ENCODE results near the gene NRP2. TPM values are rescaled to one million over a fixed set of nuclear protein-coding genes. Genes with fewer than 3 reads are reported as not detected.

The NRP2 gene
- total and polyA plus RNA-seq, 9 donors = 47.9 to 143 (median 106) TPM

GRCh38 chr2:205816268-205816667, 134.0 kb downstream of the NRP2 start:
- TF ChIP-seq EP300 (IDR thresholded peaks at IDR 0.05) (no peak), CTCF (IDR thresholded peaks at IDR 0.05) (no peak), POLR2A (IDR thresholded peaks at IDR 0.05) (no peak)
- Histone ChIP-seq H3K9me3 (no peaks in the 10 kb centered on the region), H3K36me3 (no peaks in the 10 kb centered on the region), H3K27ac (no peak overlapping the region), H3K27me3 (no peaks in the 10 kb centered on the region), H3K4me1 (ENCODE audit: insufficient read depth) (no peaks in the 10 kb centered on the region), H3K4me3 (no peak overlapping the region)
- intact Hi-C loops (cut with DNase I) = no loop called here
- DNase-seq = no peak

GRCh38 chr2:205822579-205822978, 140.3 kb downstream of the NRP2 start:
- no peak for DNase-seq
- Histone ChIP-seq H3K36me3 (no peaks in the 10 kb centered on the region), H3K4me3 (no peak overlapping the region), H3K27me3 (no peaks in the 10 kb centered on the region), H3K4me1 (ENCODE audit: insufficient read depth) (no peaks in the 10 kb centered on the region), H3K9me3 (no peaks in the 10 kb centered on the region), H3K27ac (no peak overlapping the region)
- intact Hi-C loops (cut with DNase I) = no loop called here
- no peak for TF ChIP-seq EP300 (IDR thresholded peaks at IDR 0.05)
- TF ChIP-seq POLR2A (IDR thresholded peaks at IDR 0.05) = no peak
- TF ChIP-seq CTCF (IDR thresholded peaks at IDR 0.05) = no peak
- 88 to 93% (median 91%) methylated on average over 2 of the region's 2 CpGs for WGBS, 3 donors

DNA sequence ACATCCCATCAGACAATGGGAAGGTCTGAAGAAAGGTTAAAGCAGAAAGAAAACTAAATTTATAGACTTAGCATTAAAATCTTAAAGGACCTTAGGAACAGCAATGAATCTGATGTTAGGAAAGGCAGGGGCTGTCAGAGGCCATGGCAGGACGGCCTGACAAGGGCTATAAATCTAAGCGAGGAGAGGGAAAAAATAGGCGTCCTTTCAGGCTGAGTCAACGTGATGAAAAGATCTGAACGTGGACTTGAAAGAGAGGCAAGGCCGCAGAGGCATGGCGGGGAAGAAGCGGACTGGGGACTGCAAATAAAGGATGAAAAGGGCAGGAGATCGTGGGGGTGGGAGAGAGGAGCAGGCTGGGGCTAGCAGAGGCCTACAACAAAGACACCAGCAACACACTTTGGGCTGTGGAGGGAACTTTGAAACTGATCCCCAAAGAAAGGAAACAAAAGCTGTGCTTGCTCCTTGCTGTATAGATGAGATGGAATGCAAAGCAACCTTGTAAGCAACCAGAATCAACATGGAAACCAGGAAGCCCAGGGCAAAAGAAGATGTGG, 145.6 kb downstream of the NRP2 start:
- Histone ChIP-seq H3K36me3 (no peaks in the 10 kb centered on the region), H3K4me3 (no peak overlapping the region), H3K9me3 (no peaks in the 10 kb centered on the region), H3K27ac (no peak overlapping the region), H3K27me3 (no peaks in the 10 kb centered on the region), H3K4me1 (ENCODE audit: insufficient read depth) (no peaks in the 10 kb centered on the region)
- intact Hi-C loops (cut with DNase I) = no loop called here
- DNase-seq = no peak
- 74 to 94% (median 92%) methylated on average over 9 of the region's 9 CpGs for WGBS, 3 donors
- no peak for TF ChIP-seq EP300 (IDR thresholded peaks at IDR 0.05)

DNA sequence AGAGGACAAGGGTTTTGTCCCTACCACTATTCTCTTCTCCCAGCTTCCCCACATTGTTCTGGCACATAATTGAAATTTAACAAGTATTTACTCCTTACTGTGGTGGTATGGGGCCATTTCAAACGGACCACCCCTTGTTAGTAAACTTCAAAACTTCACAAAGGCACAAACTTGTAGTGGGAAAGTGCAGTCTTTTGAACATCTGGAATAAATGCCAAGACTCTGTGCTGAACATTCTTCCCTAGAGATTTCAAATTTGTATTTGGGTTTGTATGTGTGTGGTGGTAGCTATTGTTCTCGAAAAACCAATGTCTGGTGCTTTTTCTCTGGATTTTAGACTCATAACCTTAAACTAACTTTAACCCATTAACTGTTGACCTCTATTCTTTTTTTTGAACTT, 151.6 kb downstream of the NRP2 start:
- DNase-seq = no peak
- Histone ChIP-seq H3K4me3 (no peak overlapping the region), H3K9me3 (no peaks in the 10 kb centered on the region), H3K27ac (no peak overlapping the region), H3K27me3 (no peaks in the 10 kb centered on the region), H3K36me3 (no peaks in the 10 kb centered on the region), H3K4me1 (ENCODE audit: insufficient read depth) (peaks cover 10% of the 10 kb centered on the region)
- TF ChIP-seq POLR2A (IDR thresholded peaks at IDR 0.05) = no peak
- TF ChIP-seq EP300 (IDR thresholded peaks at IDR 0.05) = no peak
- no peak for TF ChIP-seq CTCF (IDR thresholded peaks at IDR 0.05)
- intact Hi-C loops (cut with DNase I) = no loop called here
- WGBS, 3 donors = 16 to 21% (median 18%) methylated on average over 2 of the region's 2 CpGs

GRCh38 chr2:205834796-205835195, 152.5 kb downstream of the NRP2 start:
- 7 to 12% (median 9%) methylated on average over 3 of the region's 3 CpGs for WGBS, 3 donors
- Histone ChIP-seq H3K27me3 (no peaks in the 10 kb centered on the region), H3K27ac (no peak overlapping the region), H3K9me3 (no peaks in the 10 kb centered on the region), H3K4me1 (ENCODE audit: insufficient read depth) (peaks cover 10% of the 10 kb centered on the region), H3K4me3 (no peak overlapping the region), H3K36me3 (no peaks in the 10 kb centered on the region)
- intact Hi-C loops (cut with DNase I) = no loop called here
- TF ChIP-seq CTCF (IDR thresholded peaks at IDR 0.05) (no peak), POLR2A (IDR thresholded peaks at IDR 0.05) (no peak), EP300 (IDR thresholded peaks at IDR 0.05) (no peak)
- peak; percentile 32 to 37 (median 35) for DNase-seq

All from ovary (tissue), 9 donors.